Measurements from ENCODE around the gene TMUB1. TPM values are rescaled to one million over a fixed set of nuclear protein-coding genes. Genes with fewer than 3 reads are reported as not detected.

The TMUB1 gene
- total and polyA plus RNA-seq, 9 of the 15 experiments (the other 6 are each of a cell fraction or from before 2014, with no cell fraction given): 0.14 to 241 (median 74.1) TPM

GRCh38 chr7:151056666-151057505 is 26.4 kb downstream of the TMUB1 start (continued):
- TF ChIP-seq, protein P1, sequence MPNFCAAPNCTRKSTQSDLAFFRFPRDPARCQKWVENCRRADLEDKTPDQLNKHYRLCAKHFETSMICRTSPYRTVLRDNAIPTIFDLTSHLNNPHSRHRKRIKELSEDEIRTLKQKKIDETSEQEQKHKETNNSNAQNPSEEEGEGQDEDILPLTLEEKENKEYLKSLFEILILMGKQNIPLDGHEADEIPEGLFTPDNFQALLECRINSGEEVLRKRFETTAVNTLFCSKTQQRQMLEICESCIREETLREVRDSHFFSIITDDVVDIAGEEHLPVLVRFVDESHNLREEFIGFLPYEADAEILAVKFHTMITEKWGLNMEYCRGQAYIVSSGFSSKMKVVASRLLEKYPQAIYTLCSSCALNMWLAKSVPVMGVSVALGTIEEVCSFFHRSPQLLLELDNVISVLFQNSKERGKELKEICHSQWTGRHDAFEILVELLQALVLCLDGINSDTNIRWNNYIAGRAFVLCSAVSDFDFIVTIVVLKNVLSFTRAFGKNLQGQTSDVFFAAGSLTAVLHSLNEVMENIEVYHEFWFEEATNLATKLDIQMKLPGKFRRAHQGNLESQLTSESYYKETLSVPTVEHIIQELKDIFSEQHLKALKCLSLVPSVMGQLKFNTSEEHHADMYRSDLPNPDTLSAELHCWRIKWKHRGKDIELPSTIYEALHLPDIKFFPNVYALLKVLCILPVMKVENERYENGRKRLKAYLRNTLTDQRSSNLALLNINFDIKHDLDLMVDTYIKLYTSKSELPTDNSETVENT (CRISPR knock-in tag; IDR thresholded peaks at IDR 0.05): no peak
- TF ChIP-seq ZNF23 (CRISPR knock-in tag; IDR thresholded peaks at IDR 0.05) (no peak), TCF7L2 (IDR thresholded peaks at IDR 0.05; ENCODE audit: low read depth, low read length) (no peak), STAT5B (CRISPR knock-in tag; IDR thresholded peaks at IDR 0.05) (no peak), FOXM1 (IDR thresholded peaks at IDR 0.05; ENCODE audit: low read depth) (no peak), FOXM1 (CRISPR knock-in tag; IDR thresholded peaks at IDR 0.05; ENCODE audit: low read depth) (no peak), TGIF2 (CRISPR knock-in tag; IDR thresholded peaks at IDR 0.05) (no peak), ZBTB43 (CRISPR knock-in tag; IDR thresholded peaks at IDR 0.05) (no peak), GABPB1 (CRISPR knock-in tag; IDR thresholded peaks at IDR 0.05) (no peak), ZNF512 (tag; IDR thresholded peaks at IDR 0.05) (no peak)

All from K562 (cell line).